K562 (cell line): ENCODE measurements around the gene SERHL2.

ENCODE experiments used
- ATF1 ChIP-seq, 2 experiments: fragments of 450-650 bp in 1 of 2; IDR thresholded peaks; 2 replicates each; pipeline ENCODE4 v1.6.1; 2016; ENCODE audit warnings: missing compliant biosample characterization in 1 of 2, missing genetic modification characterization in 1 of 2
- ATF7 ChIP-seq: fragments of 450-650 bp; IDR thresholded peaks from 2 replicates; pipeline ENCODE4 v1.7.1; 2014; ENCODE audit warnings: mild to moderate bottlenecking, moderate library complexity
- EGR1 ChIP-seq: fragments of 450-650 bp; conservative IDR thresholded peaks from 2 replicates; pipeline ENCODE4 v1.6.1; 2017; ENCODE audit warnings: mild to moderate bottlenecking
- EZH2 ChIP-seq: IDR thresholded peaks from 2 replicates; pipeline ENCODE4 v1.6.1; 2012; ENCODE audit warnings: low read depth, mild to moderate bottlenecking, inconsistent platforms, low read length, borderline replicate concordance
- FOXA1 ChIP-seq: fragments of 450-650 bp; IDR thresholded peaks from 2 replicates; pipeline ENCODE4 v1.6.1; 2016; ENCODE audit warnings: mild to moderate bottlenecking, borderline replicate concordance
- GTF2F1 ChIP-seq: IDR thresholded peaks from 2 replicates; pipeline ENCODE4 v1.6.1; 2011; ENCODE audit warnings: low read depth, low read length, improper control_type of control experiment
- MCM7 ChIP-seq, 2 experiments: fragments of 450-650 bp; IDR thresholded peaks; 2 replicates each; pipeline ENCODE4 v1.6.1; 2016 to 2018
- RFX5 ChIP-seq: IDR thresholded peaks from 2 replicates; pipeline ENCODE4 v1.6.1; 2011; ENCODE audit warnings: low read depth, mild to moderate bottlenecking, improper control_type of control experiment, low read length
- SAP30 ChIP-seq: fragments of 200-600 bp; sonication (generic); IDR thresholded peaks from 2 replicates; pipeline ENCODE4 v1.6.1; 2012; ENCODE audit warnings: borderline replicate concordance, low read depth, mild to moderate bottlenecking, moderate library complexity, low read length, control low read depth, inconsistent platforms; ENCODE audit not compliant: insufficient read depth, poor library complexity, severe bottlenecking
- ZBTB7A ChIP-seq: IDR thresholded peaks from 2 replicates; pipeline ENCODE4 v1.6.1; 2011; ENCODE audit warnings: low read depth, mild to moderate bottlenecking, low read length, moderate library complexity, borderline replicate concordance; ENCODE audit not compliant: control insufficient read depth
- TF ChIP-seq, protein P1 (sequence below): fragments of 250-450 bp; sonication (Bioruptor Pico); IDR thresholded peaks from 2 replicates; pipeline ENCODE4 v1.8.0; 2021; ENCODE audit warnings: borderline replicate concordance, mild to moderate bottlenecking, moderate library complexity; ENCODE audit not compliant: poor library complexity, severe bottlenecking

- no peak for TF ChIP-seq EZH2
- no peak for TF ChIP-seq GTF2F1
- no peak for TF ChIP-seq FOXA1
- no peak for TF ChIP-seq RFX5
- no peak for TF ChIP-seq ATF1 (CRISPR knock-in tag; IDR thresholded peaks at IDR 0.05)
- TF ChIP-seq ATF1 (tag; IDR thresholded peaks at IDR 0.05): no peak
- TF ChIP-seq SAP30: no peak
- no peak for TF ChIP-seq ATF7
- TF ChIP-seq MCM7 (IDR thresholded peaks at IDR 0.05): no peak
- TF ChIP-seq EGR1: no peak
- TF ChIP-seq ZBTB7A: no peak
- TF ChIP-seq, protein P1, sequence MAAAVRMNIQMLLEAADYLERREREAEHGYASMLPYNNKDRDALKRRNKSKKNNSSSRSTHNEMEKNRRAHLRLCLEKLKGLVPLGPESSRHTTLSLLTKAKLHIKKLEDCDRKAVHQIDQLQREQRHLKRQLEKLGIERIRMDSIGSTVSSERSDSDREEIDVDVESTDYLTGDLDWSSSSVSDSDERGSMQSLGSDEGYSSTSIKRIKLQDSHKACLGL (CRISPR knock-in tag): no peak
These were observed 10.9 kb downstream of the SERHL2 start for GRCh38 chr22:42564699-42565098.
